PC-9 (cell line): ENCODE data around the gene MLF2.

Source experiments
- CTCF ChIP-seq: fragments of 200-600 bp; sonication (generic); conservative IDR thresholded peaks from 2 replicates; pipeline ENCODE4 v1.6.1; 2017; ENCODE audit warnings: mixed run types, antibody characterized with exemption, mild to moderate bottlenecking, moderate library complexity
- EZH2 ChIP-seq: fragments of 200-600 bp; sonication (generic); IDR thresholded peaks from 2 replicates; pipeline ENCODE4 v1.8.0; 2017; ENCODE audit warnings: antibody characterized with exemption, low read depth

- TF ChIP-seq CTCF (no peak), EZH2 (no peak)
Measured at GRCh38 chr12:6786416-6787094, 33.6 kb upstream of the MLF2 start.
